ENCODE measurements around the gene ADAMTSL1. TPM values are rescaled to one million over a fixed set of nuclear protein-coding genes. Genes with fewer than 3 reads are reported as not detected.

Gene ADAMTSL1
- total and polyA plus RNA-seq, 9 of the 15 experiments (the other 6 are each of a cell fraction or from before 2014, with no cell fraction given) = 0.01 TPM; not detected in 8

GRCh38 chr9:18848657-18849056 lies 374.7 kb downstream of the ADAMTSL1 start:
- Histone ChIP-seq H4K20me1 (replicated peaks; ENCODE audit: control insufficient read depth, insufficient read depth, low read length) (no peaks in the 10 kb centered on the region), H3K27ac (ENCODE audit: extremely low read depth, low read depth, low read length) (no peak overlapping the region), H3K4me2 (ENCODE audit: insufficient read depth, low read length) (no peak overlapping the region), H3K27me3 (ENCODE audit: control insufficient read depth in 2 of 2, insufficient read depth in 2 of 2, low read length in 2 of 2) (no peaks in the 10 kb centered on the region), H3K36me3 (ENCODE audit: control insufficient read depth, insufficient read depth, low read length) (no peaks in the 10 kb centered on the region), H3K4me1 (replicated peaks in 1 of 2; ENCODE audit: control insufficient read depth in 2 of 2, insufficient read depth in 2 of 2, low read length in 2 of 2) (no peaks in the 10 kb centered on the region), H3K9ac (ENCODE audit: insufficient read depth in 1 of 2, low read depth in 2 of 2, low read length in 2 of 2) (no peak overlapping the region), H3K9me1 (ENCODE audit: control insufficient read depth, insufficient read depth, low read length) (no peaks in the 10 kb centered on the region), H3K79me2 (ENCODE audit: control insufficient read depth, insufficient read depth, low read length) (no peaks in the 10 kb centered on the region), H2AFZ (ENCODE audit: low read depth, low read length) (no peak overlapping the region), H3K4me3 (no peak overlapping the region), H3K9me3 (replicated peaks; ENCODE audit: control insufficient read depth, insufficient read depth, low read depth, low read length) (no peaks in the 10 kb centered on the region)
- 0% methylated on average over 3 of the region's 3 CpGs for WGBS (ENCODE audit: insufficient coverage, low coverage, missing lambda C conversion rate)
- in situ Hi-C loops (cut with MboI) (no loop called here), intact Hi-C loops (cut with micrococcal nuclease) (no loop called here)
- no peak for TF ChIP-seq HDAC6 (IDR thresholded peaks at IDR 0.05; ENCODE audit: low read depth, low read length)
- no peak for TF ChIP-seq CBX3 (IDR thresholded peaks at IDR 0.05; ENCODE audit: borderline replicate concordance in 1 of 2, low read length in 2 of 2)
- TF ChIP-seq ZNF77 (CRISPR knock-in tag; IDR thresholded peaks at IDR 0.05) = no peak
- POLR2A ChIA-PET = no interaction called here
- CTCF ChIA-PET (ENCODE audit: low intra/inter-chr PET ratio) = no interaction called here
- no peak for FAIRE-seq
- DNase-seq (ENCODE audit: extremely low read depth in 1 of 4, low spot score in 3 of 4) = no peak
- BruUV-seq (replicated peaks) = no TSS peak
- ATAC-seq = no peak

- FAIRE-seq (no peak), ATAC-seq (no peak), DNase-seq (ENCODE audit: extremely low read depth in 1 of 4, low spot score in 3 of 4) (no peak)
- no peak overlapping the region for H3K4me3 ChIP-seq
- no peak for TF ChIP-seq DACH1 (IDR thresholded peaks at IDR 0.05; ENCODE audit: partially characterized antibody)
- no peak for TF ChIP-seq BCOR (IDR thresholded peaks at IDR 0.05)
- TF ChIP-seq XRCC3 (IDR thresholded peaks at IDR 0.05) = no peak
- no peak for TF ChIP-seq ZMIZ1 (IDR thresholded peaks at IDR 0.05; ENCODE audit: low read depth in 2 of 2, low read length in 2 of 2)
- TF ChIP-seq TAF9B (IDR thresholded peaks at IDR 0.05; ENCODE audit: partially characterized antibody) = no peak
- in situ Hi-C loops (cut with MboI) = no loop called here
- H3K79me2 ChIP-seq (ENCODE audit: control insufficient read depth, insufficient read depth, low read length) = no peaks in the 10 kb centered on the region
- no TSS peak for BruUV-seq (replicated peaks)
- no peaks in the 10 kb centered on the region for H4K20me1 ChIP-seq (replicated peaks; ENCODE audit: control insufficient read depth, insufficient read depth, low read length)
- intact Hi-C loops (cut with micrococcal nuclease) = no loop called here
- no peaks in the 10 kb centered on the region for H3K4me1 ChIP-seq (replicated peaks in 1 of 2; ENCODE audit: control insufficient read depth in 2 of 2, insufficient read depth in 2 of 2, low read length in 2 of 2)
- no peaks in the 10 kb centered on the region for H3K9me3 ChIP-seq (replicated peaks; ENCODE audit: control insufficient read depth, insufficient read depth, low read depth, low read length)
- H3K27ac ChIP-seq (ENCODE audit: extremely low read depth, low read depth, low read length) = no peak overlapping the region
- WGBS (ENCODE audit: insufficient coverage, low coverage, missing lambda C conversion rate) = 4% methylated on average over 5 of the region's 6 CpGs
- no peaks in the 10 kb centered on the region for H3K9me1 ChIP-seq (ENCODE audit: control insufficient read depth, insufficient read depth, low read length)
- CTCF ChIA-PET (ENCODE audit: low intra/inter-chr PET ratio) = no interaction called here
- H3K9ac ChIP-seq (ENCODE audit: insufficient read depth in 1 of 2, low read depth in 2 of 2, low read length in 2 of 2) = no peak overlapping the region
- no peak overlapping the region for H3K4me2 ChIP-seq (ENCODE audit: insufficient read depth, low read length)
- H2AFZ ChIP-seq (ENCODE audit: low read depth, low read length) = no peak overlapping the region
- H3K36me3 ChIP-seq (ENCODE audit: control insufficient read depth, insufficient read depth, low read length) = no peaks in the 10 kb centered on the region
- POLR2A ChIA-PET = no interaction called here
- H3K27me3 ChIP-seq (ENCODE audit: control insufficient read depth in 2 of 2, insufficient read depth in 2 of 2, low read length in 2 of 2) = no peaks in the 10 kb centered on the region
Observed at GRCh38 chr9:18849270-18849669, 375.3 kb downstream of the ADAMTSL1 start.

Data from K562 (cell line).